SK-N-SH (cell line): ENCODE measurements around the gene MCF2L.

Experiments
- CTCF ChIP-seq: fragments of 200-600 bp; sonication (generic); IDR thresholded peaks from 2 replicates; pipeline ENCODE4 v1.6.1; 2017; ENCODE audit warnings: antibody characterized with exemption, mild to moderate bottlenecking, moderate library complexity
- EP300 ChIP-seq, 2 experiments: IDR thresholded peaks; 2 replicates each; pipeline versions ENCODE4 v1.4.0 to v1.6.1; 2012; ENCODE audit warnings: borderline replicate concordance in 1 of 2, low read depth in 1 of 2, low read length in 1 of 2
- FOXJ3 ChIP-seq: sonication (generic); formaldehyde crosslinking; IDR thresholded peaks from 2 replicates; pipeline ENCODE4 v1.5.1; 2020; ENCODE audit warnings: mild to moderate bottlenecking, missing genetic modification reagents
- GABPA ChIP-seq: IDR thresholded peaks from 2 replicates; pipeline ENCODE4 v1.4.0; 2012; ENCODE audit warnings: low read depth, mild to moderate bottlenecking
- JUND ChIP-seq: IDR thresholded peaks from 2 replicates; pipeline ENCODE4 v1.4.0; 2012
- MAX ChIP-seq: IDR thresholded peaks from 2 replicates; pipeline ENCODE4 v1.4.0; 2012; ENCODE audit warnings: low read depth
- POLR2AphosphoS5 ChIP-seq: IDR thresholded peaks from 2 replicates; pipeline ENCODE4 v1.6.1; 2012; ENCODE audit warnings: low read depth, low read length
- SMC3 ChIP-seq: IDR thresholded peaks from 2 replicates; pipeline ENCODE4 v1.6.1; 2012; ENCODE audit warnings: low read depth, low read length, improper control_type of control experiment
- TCF12 ChIP-seq: IDR thresholded peaks from 2 replicates; pipeline ENCODE4 v1.4.0; 2012
- TEAD4 ChIP-seq: IDR thresholded peaks from 2 replicates; pipeline ENCODE4 v1.4.0; 2012; ENCODE audit warnings: mild to moderate bottlenecking, borderline replicate concordance; ENCODE audit not compliant: insufficient read depth

- TF ChIP-seq CTCF (no peak), GABPA (no peak), TEAD4 (no peak), EP300 (IDR thresholded peaks at IDR 0.05; ENCODE audit: borderline replicate concordance in 1 of 2, low read depth in 1 of 2, low read length in 1 of 2) (no peak), JUND (no peak), MAX (no peak), TCF12 (no peak), FOXJ3 (CRISPR knock-in tag) (no peak), POLR2AphosphoS5 (no peak), SMC3 (no peak)
Observed at GRCh38 chr13:113074401-113074800, 105.4 kb downstream of the MCF2L start.
